ENCODE data around the gene DDX56.

- no peak for TF ChIP-seq THAP11 (CRISPR knock-in tag; IDR thresholded peaks at IDR 0.05)
- TF ChIP-seq ZNF7 (CRISPR knock-in tag; IDR thresholded peaks at IDR 0.05), result no peak
- TF ChIP-seq SIN3A (IDR thresholded peaks at IDR 0.05; ENCODE audit: borderline replicate concordance, low read depth, low read length), result no peak
- TF ChIP-seq FOXJ3 (CRISPR knock-in tag; IDR thresholded peaks at IDR 0.05; ENCODE audit: borderline replicate concordance), result no peak
- no peak for TF ChIP-seq JUNB (CRISPR knock-in tag; IDR thresholded peaks at IDR 0.05; ENCODE audit: borderline replicate concordance)
- TF ChIP-seq CTCF (CRISPR knock-in tag; IDR thresholded peaks at IDR 0.05), result peak; percentile 69
These were observed 39.2 kb downstream of the DDX56 start for GRCh38 chr7:44534501-44534900.

Data from HepG2 (cell line).